HCT116 (cell line): Measurements from ENCODE around the gene BOC. TPM values are rescaled to one million over a fixed set of nuclear protein-coding genes. Genes with fewer than 3 reads are reported as not detected.

Experiments
- ATAC-seq: fragments of 200-7000 bp; cut with Tn5 transposase; 2 replicates; pipeline ENCODE4 v1.9.1; 2020; ENCODE audit warnings: mild to moderate bottlenecking, moderate library complexity
- BruUV-seq: library from RNA; stranded (reverse); fragments of 400-500 nt; replicated peaks from 2 replicates; lab custom pipeline; 2021; lab: Mats Ljungman, UMichigan
- CTCF ChIA-PET: fragments of 300-600 bp; sonication (Branson Sonifier 250); formaldehyde crosslinking; loops from one replicate; lab custom pipeline; 2021; ENCODE audit warnings: antibody characterized with exemption; lab: Charles Lee
- POLR2A ChIA-PET: fragments of 300-600, 350-600 bp; sonication (Branson Sonifier 250); formaldehyde crosslinking; loops from one replicate; lab custom pipeline; 2021; ENCODE audit warnings: antibody characterized with exemption; lab: Charles Lee
- RAD21 ChIA-PET, 2 experiments: fragments of 300-600 bp; sonication (Branson Sonifier 250); formaldehyde crosslinking; loops; one replicate each; lab custom pipeline; 2023; ENCODE audit warnings: low total read pairs in 2 of 2; ENCODE audit not compliant: uncharacterized antibody in 2 of 2, unreplicated experiment in 2 of 2, low non-redundant PET in 1 of 2; lab: Charles Lee
- DNase-seq: peaks from one replicate; pipeline ENCODE4 v3.0.0-alpha.2; 2010; ENCODE audit warnings: low read depth, low spot score
- H2AFZ ChIP-seq: fragments of 200-600 bp; shearing (Covaris generic), sonication (generic); 2 replicates; pipeline ENCODE4 v1.6.1; 2017; ENCODE audit warnings: low read depth, mixed run types, mixed read lengths, antibody characterized with exemption, low read length; ENCODE audit not compliant: poor library complexity, severe bottlenecking
- H3K27ac ChIP-seq: 2 replicates; pipeline ENCODE4 v1.5.1; 2012; ENCODE audit warnings: low read depth, low read length
- H3K27me3 ChIP-seq: fragments of 200-600 bp; sonication (generic); 2 replicates; pipeline ENCODE4 v1.6.1; 2016; ENCODE audit warnings: mixed run types, low read length, mixed read lengths; ENCODE audit not compliant: insufficient read depth
- H3K36me3 ChIP-seq, 2 experiments: fragments of 200-500 bp in 1 of 2; fragments of 200-600 bp in 1 of 2; sonication (Bioruptor generic) in 1 of 2; sonication (generic) in 1 of 2; 2 replicates each; pipeline versions ENCODE4 v1.5.1 to v1.6.1; 2014 to 2016; ENCODE audit warnings: low read length in 2 of 2, inconsistent platforms in 1 of 2, mixed read lengths in 1 of 2, mixed run types in 1 of 2; ENCODE audit not compliant: insufficient read depth in 2 of 2, control insufficient read depth in 1 of 2
- H3K4me1 ChIP-seq, 2 experiments: fragments of 200-600 bp in 1 of 2; sonication (generic) in 1 of 2; 2 replicates each; pipeline versions ENCODE4 v1.5.1 to v1.6.1; 2012 to 2017; ENCODE audit warnings: low read length in 2 of 2, inconsistent platforms in 1 of 2, mild to moderate bottlenecking in 1 of 2, mixed read lengths in 1 of 2, mixed run types in 1 of 2, moderate library complexity in 1 of 2; ENCODE audit not compliant: insufficient read depth in 2 of 2, control insufficient read depth in 1 of 2
- H3K4me2 ChIP-seq: fragments of 200-600 bp; sonication (generic); 2 replicates; pipeline ENCODE4 v1.6.1; 2017; ENCODE audit warnings: mixed run types, low read length, mixed read lengths
- H3K4me3 ChIP-seq, 2 experiments: fragments of 200-600 bp in 1 of 2; sonication (generic) in 1 of 2; replicated peaks in 1 of 2; 2 replicates each; pipeline ENCODE4 v1.5.1; 2011 to 2016; ENCODE audit warnings: low read length in 2 of 2, control low read depth in 1 of 2, low read depth in 1 of 2, mild to moderate bottlenecking in 1 of 2, mixed read lengths in 1 of 2, mixed run types in 1 of 2
- H3K79me2 ChIP-seq: fragments of 200-600 bp; sonication (generic); 2 replicates; pipeline ENCODE4 v1.6.1; 2017; ENCODE audit warnings: mild to moderate bottlenecking, mixed run types, low read length, moderate library complexity, mixed read lengths; ENCODE audit not compliant: insufficient read depth
- H3K9ac ChIP-seq: fragments of 200-600 bp; sonication (generic); 2 replicates; pipeline ENCODE4 v1.6.1; 2016; ENCODE audit warnings: low read length, mixed read lengths
- H3K9me2 ChIP-seq: fragments of 200-600 bp; sonication (generic), shearing (Covaris generic); 2 replicates; pipeline ENCODE4 v1.6.1; 2017; ENCODE audit warnings: mixed run types, mild to moderate bottlenecking, moderate library complexity; ENCODE audit not compliant: insufficient read depth
- H3K9me3 ChIP-seq, 2 experiments: fragments of 200-500 bp in 1 of 2; fragments of 200-600 bp in 1 of 2; sonication (Bioruptor generic) in 1 of 2; sonication (generic) in 1 of 2; 2 replicates each; pipeline ENCODE4 v1.6.1; 2014 to 2017; ENCODE audit warnings: low read length in 2 of 2, mixed read lengths in 2 of 2, inconsistent platforms in 1 of 2, low read depth in 1 of 2, mild to moderate bottlenecking in 1 of 2, mixed run types in 1 of 2, moderate library complexity in 1 of 2; ENCODE audit not compliant: control insufficient read depth in 1 of 2, insufficient read depth in 1 of 2
- H4K20me1 ChIP-seq: fragments of 200-600 bp; sonication (generic), shearing (Covaris generic); 2 replicates; pipeline ENCODE4 v1.6.1; 2017; ENCODE audit warnings: mixed run types, mild to moderate bottlenecking, moderate library complexity; ENCODE audit not compliant: insufficient read depth
- CBX3 ChIP-seq: IDR thresholded peaks from 2 replicates; pipeline ENCODE4 v1.6.1; 2012; ENCODE audit warnings: low read depth
- CEBPB ChIP-seq: IDR thresholded peaks from 2 replicates; pipeline ENCODE4 v1.6.1; 2012; ENCODE audit warnings: low read depth
- EGR1 ChIP-seq: IDR thresholded peaks from 2 replicates; pipeline ENCODE4 v1.6.1; 2012; ENCODE audit warnings: low read depth
- ELF1 ChIP-seq: IDR thresholded peaks from 2 replicates; pipeline ENCODE4 v1.6.1; 2012; ENCODE audit warnings: low read depth, borderline replicate concordance
- EZH2 ChIP-seq: fragments of 200-600 bp; sonication (generic); IDR thresholded peaks from 2 replicates; pipeline ENCODE4 v1.6.1; 2017; ENCODE audit warnings: antibody characterized with exemption, mixed run types
- FOSL1 ChIP-seq: IDR thresholded peaks from 2 replicates; pipeline ENCODE4 v1.6.1; 2012; ENCODE audit warnings: low read depth
- JUND ChIP-seq: IDR thresholded peaks from 2 replicates; pipeline ENCODE4 v1.6.1; 2012
- MAX ChIP-seq: IDR thresholded peaks from 2 replicates; pipeline ENCODE4 v1.6.1; 2012
- POLR2A ChIP-seq: IDR thresholded peaks from 2 replicates; pipeline ENCODE4 v1.7.0; 2011; ENCODE audit warnings: borderline replicate concordance; ENCODE audit not compliant: insufficient read depth, insufficient read length; ENCODE audit errors: extremely low read depth
- POLR2AphosphoS5 ChIP-seq: IDR thresholded peaks from 2 replicates; pipeline ENCODE4 v1.6.1; 2011; ENCODE audit warnings: mild to moderate bottlenecking, low read depth, low read length, moderate library complexity
- RAD21 ChIP-seq: IDR thresholded peaks from 2 replicates; pipeline ENCODE4 v1.6.1; 2012; ENCODE audit warnings: low read depth, mild to moderate bottlenecking
- REST ChIP-seq: IDR thresholded peaks from 2 replicates; pipeline ENCODE4 v1.6.1; 2012; ENCODE audit warnings: low read depth
- SIN3A ChIP-seq: IDR thresholded peaks from 2 replicates; pipeline ENCODE4 v1.6.1; 2012; ENCODE audit warnings: low read depth
- SP1 ChIP-seq: IDR thresholded peaks from 2 replicates; pipeline ENCODE4 v1.6.1; 2012; ENCODE audit warnings: low read depth
- SRF ChIP-seq: IDR thresholded peaks from 2 replicates; pipeline ENCODE4 v1.6.1; 2012; ENCODE audit warnings: low read depth
- TCF7L2 ChIP-seq: IDR thresholded peaks from 2 replicates; pipeline ENCODE4 v1.7.0; 2011; ENCODE audit warnings: borderline replicate concordance, inconsistent platforms; ENCODE audit not compliant: insufficient read depth, insufficient read length; ENCODE audit errors: extremely low read depth
- YY1 ChIP-seq: IDR thresholded peaks from 2 replicates; pipeline ENCODE4 v1.6.1; 2011; ENCODE audit warnings: low read length, low read depth, moderate library complexity, mild to moderate bottlenecking; ENCODE audit not compliant: insufficient replicate concordance; ENCODE audit errors: extremely low read depth
- ZBTB33 ChIP-seq: IDR thresholded peaks from 2 replicates; pipeline ENCODE4 v1.6.1; 2011; ENCODE audit warnings: mild to moderate bottlenecking, low read length, moderate library complexity; ENCODE audit not compliant: insufficient replicate concordance; ENCODE audit errors: extremely low read depth
- intact Hi-C: fragments of 100-400 bp; cut with micrococcal nuclease; formaldehyde crosslinking; loops from 2 replicates; pipeline ENCODE4 v1.10.0; 2022
- total RNA-seq: library from RNA; stranded (reverse); gene quantifications from one replicate; pipeline ENCODE4 v1.2.1, GENCODE V29; 2021; ENCODE audit not compliant: unreplicated experiment

BOC gene
- total RNA-seq, 1 experiment from 2014 or later = 3.3 TPM

GRCh38 chr3:113245761-113246161, 34.4 kb downstream of the BOC start:
- Histone ChIP-seq H3K36me3 (no peaks in the 10 kb centered on the region), H3K4me3 (no peak overlapping the region), H3K27ac (no peak overlapping the region), H3K79me2 (no peaks in the 10 kb centered on the region), H3K27me3 (no peaks in the 10 kb centered on the region), H3K4me1 (no peaks in the 10 kb centered on the region), H2AFZ (no peak overlapping the region), H4K20me1 (no peaks in the 10 kb centered on the region), H3K9ac (no peak overlapping the region), H3K9me2 (no peaks in the 10 kb centered on the region), H3K4me2 (no peak overlapping the region), H3K9me3 (no peaks in the 10 kb centered on the region)
- DNase-seq = no peak
- RAD21 ChIA-PET = no interaction called here
- TF ChIP-seq ELF1 (no peak), YY1 (no peak), SRF (no peak), TCF7L2 (no peak), EGR1 (no peak), MAX (no peak), FOSL1 (no peak), EZH2 (no peak), SP1 (no peak), ZBTB33 (no peak)
- CTCF ChIA-PET = no interaction called here
- no TSS peak for BruUV-seq
- intact Hi-C loops = no loop called here
- POLR2A ChIA-PET = no interaction called here
- ATAC-seq = no peak

- RAD21 ChIA-PET = no interaction called here
- H3K27me3 ChIP-seq = no peaks in the 10 kb centered on the region
- H3K9me3 ChIP-seq = no peaks in the 10 kb centered on the region
- CTCF ChIA-PET = no interaction called here
- POLR2A ChIA-PET = no interaction called here
- no peak overlapping the region for H3K4me3 ChIP-seq
- H2AFZ ChIP-seq = no peak overlapping the region
- H3K36me3 ChIP-seq = no peaks in the 10 kb centered on the region
- H3K9me2 ChIP-seq = no peaks in the 10 kb centered on the region
- intact Hi-C loops = no loop called here
- no peak overlapping the region for H3K4me2 ChIP-seq
- H3K79me2 ChIP-seq = no peaks in the 10 kb centered on the region
- H3K9ac ChIP-seq = no peak overlapping the region
- H3K27ac ChIP-seq = no peak overlapping the region
- BruUV-seq = no TSS peak
- no peaks in the 10 kb centered on the region for H4K20me1 ChIP-seq
- DNase-seq (no peak), ATAC-seq (no peak)
- H3K4me1 ChIP-seq = no peaks in the 10 kb centered on the region
- TF ChIP-seq MAX (no peak), CEBPB (no peak), YY1 (no peak), JUND (no peak), CBX3 (no peak), FOSL1 (no peak), SIN3A (no peak), SP1 (no peak), EGR1 (no peak), POLR2A (no peak), POLR2AphosphoS5 (no peak), REST (no peak), RAD21 (no peak)
These were observed 35.7 kb downstream of the BOC start for GRCh38 chr3:113247068-113247467.
